Uterus (tissue), 4 donors: Measurements from ENCODE around the gene NUTF2. TPM values are rescaled to one million over a fixed set of nuclear protein-coding genes. Genes with fewer than 3 reads are reported as not detected.

Source experiments
- DNase-seq, 2 donors: peaks; one replicate each; pipeline ENCODE4 v3.0.0-alpha.2; 2019 to 2020
- H3K27ac ChIP-seq, 2 donors: fragments of 200-600 bp; sonication (generic); 1 replicate in 1 of 2; 2 replicates in 1 of 2; pipeline ENCODE4 v1.5.1; 2016 to 2018
- H3K27me3 ChIP-seq, 2 donors: fragments of 200-600 bp; sonication (generic); one replicate each; pipeline ENCODE4 v1.5.1; 2018 to 2019; ENCODE audit warnings: control low read depth in 1 of 2
- H3K36me3 ChIP-seq, 2 donors: fragments of 200-600 bp; sonication (generic); one replicate each; pipeline ENCODE4 v1.5.1; 2019; ENCODE audit warnings: control low read depth in 1 of 2
- H3K4me1 ChIP-seq, 2 donors: fragments of 200-600 bp; sonication (generic); one replicate each; pipeline ENCODE4 v1.5.1; 2018 to 2019; ENCODE audit warnings: control low read depth in 1 of 2
- H3K4me3 ChIP-seq, 2 donors: fragments of 200-600 bp; sonication (generic); 1 replicate in 1 of 2; 2 replicates in 1 of 2; pipeline ENCODE4 v1.5.1; 2018 to 2019; ENCODE audit warnings: mild to moderate bottlenecking in 1 of 2
- H3K9me3 ChIP-seq, 2 donors: fragments of 200-600 bp; sonication (generic); one replicate each; pipeline ENCODE4 v1.5.1; 2019; ENCODE audit warnings: control low read depth in 1 of 2
- CTCF ChIP-seq, 4 experiments: fragments of 200-600 bp in 2 of 4; fragments of 450-650 bp in 2 of 4; sonication (generic) in 2 of 4; IDR thresholded peaks; one replicate each; pipeline ENCODE4 v1.5.1; 2016 to 2019; ENCODE audit warnings: antibody characterized with exemption in 4 of 4, mild to moderate bottlenecking in 2 of 4, moderate library complexity in 1 of 4
- POLR2A ChIP-seq, 2 donors: fragments of 450-650 bp; IDR thresholded peaks; one replicate each; pipeline ENCODE4 v1.6.1; 2016; ENCODE audit warnings: antibody characterized with exemption in 2 of 2, mild to moderate bottlenecking in 1 of 2, moderate library complexity in 1 of 2
- intact Hi-C: fragments of 100-400 bp; cut with DNase I; formaldehyde crosslinking; loops from one replicate; pipeline ENCODE4 v1.15.1; 2023; ENCODE audit warnings: low total_unique reads
- total RNA-seq, 4 donors: library from RNA; depleted of rRNA in 3 of 4; stranded (reverse); fragments of >200 nt in 3 of 4; gene quantifications; one replicate each; pipeline versions ENCODE4 v1.1.0 to v1.2.4, GENCODE V29; 2014 to 2023
- donor health status: DM: yes; HTN: yes; CAD: no.

The NUTF2 gene
- total RNA-seq, 4 donors from 2014 or later, result 43.8 to 76.1 (median 65.4) TPM

DNA sequence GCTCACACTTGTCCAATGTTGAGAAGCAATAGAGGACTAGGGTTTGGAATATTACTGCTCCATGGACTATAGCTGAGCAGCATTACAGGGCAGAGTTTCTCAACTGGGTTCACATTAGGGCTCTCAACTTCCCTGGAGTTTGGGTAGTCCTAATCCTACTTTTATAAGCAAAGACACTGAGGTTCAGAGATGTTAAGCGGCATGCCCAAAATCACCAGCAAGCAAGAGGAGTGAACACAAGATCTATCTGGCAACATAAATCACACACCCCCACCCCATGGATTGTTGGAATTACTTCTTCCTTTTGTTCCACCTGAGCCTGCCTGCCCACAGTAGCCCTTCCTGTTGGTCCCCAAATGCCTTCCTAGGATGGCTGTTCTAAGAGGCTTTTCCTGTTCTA lies 34.8 kb upstream of the NUTF2 start:
- no peak for TF ChIP-seq CTCF (IDR thresholded peaks at IDR 0.05)
- TF ChIP-seq POLR2A (IDR thresholded peaks at IDR 0.05), result no peak
- intact Hi-C loops, result loop anchor here (10.0 kb wide), 1 partner anchor 113 kb away; no protein-coding TSS in a partner anchor
- Histone ChIP-seq H3K4me3 (no peak overlapping the region), H3K4me1 (no peaks in the 10 kb centered on the region), H3K9me3 (no peaks in the 10 kb centered on the region), H3K36me3 (no peaks in the 10 kb centered on the region), H3K27me3 (no peaks in the 10 kb centered on the region), H3K27ac (no peak overlapping the region)
- no peak for DNase-seq

DNA sequence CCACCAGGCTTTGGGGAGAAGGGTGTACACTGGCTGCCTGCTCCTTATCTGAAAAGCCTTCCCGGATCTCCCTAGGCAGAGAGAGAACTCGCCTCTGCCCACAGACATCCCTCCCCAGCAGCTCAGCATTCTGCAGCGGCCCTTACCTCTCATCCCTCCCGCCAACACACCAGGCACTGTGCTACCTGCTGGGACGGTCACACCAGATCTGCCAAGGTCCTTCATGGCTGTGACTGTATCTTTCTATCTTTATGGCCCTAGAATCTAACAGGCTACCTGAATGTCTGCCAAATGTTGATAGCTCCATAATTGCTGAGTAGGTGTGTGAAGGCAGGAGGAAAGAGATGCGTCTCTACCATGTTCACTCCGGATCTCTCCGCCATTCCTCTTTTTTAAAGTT lies 32.2 kb upstream of the NUTF2 start:
- no peak for TF ChIP-seq CTCF (IDR thresholded peaks at IDR 0.05)

DNA sequence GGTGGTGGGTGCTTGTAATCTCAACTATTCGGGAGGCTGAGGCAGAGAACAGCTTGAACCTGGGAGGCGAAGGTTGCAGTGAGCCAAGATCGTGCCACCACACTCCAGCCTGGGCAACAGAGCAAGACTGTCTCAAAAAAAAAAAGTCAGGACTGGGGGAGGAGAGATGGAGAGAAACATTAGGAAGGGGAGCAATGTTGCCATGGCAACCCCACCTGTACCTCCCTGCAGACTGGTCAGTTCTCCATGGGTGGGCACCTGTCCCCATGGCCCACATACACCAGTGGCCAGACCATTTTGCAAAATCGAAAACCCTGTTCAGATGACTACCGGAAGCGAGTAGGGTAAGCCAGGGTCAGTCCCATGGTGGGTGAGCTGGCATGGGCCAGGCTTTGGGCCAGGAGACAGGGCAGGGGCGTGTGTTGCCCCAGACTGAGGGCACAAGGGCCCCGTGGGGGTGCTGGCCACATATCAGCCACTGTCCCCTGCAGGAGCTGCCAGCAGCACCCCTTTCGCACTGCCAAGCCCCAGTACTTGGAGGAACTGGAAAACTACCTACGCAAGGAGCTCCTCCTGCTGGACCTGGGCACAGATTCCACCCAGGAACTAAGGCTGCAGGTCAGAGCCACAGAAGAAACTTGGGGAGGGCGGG lies 26.0 kb upstream of the NUTF2 start:
- Histone ChIP-seq H3K36me3 (no peaks in the 10 kb centered on the region), H3K4me3 (no peak overlapping the region), H3K27ac (no peak overlapping the region), H3K9me3 (no peaks in the 10 kb centered on the region), H3K27me3 (no peaks in the 10 kb centered on the region), H3K4me1 (no peaks in the 10 kb centered on the region)
- no peak for TF ChIP-seq POLR2A (IDR thresholded peaks at IDR 0.05)
- TF ChIP-seq CTCF (IDR thresholded peaks at IDR 0.05), result no peak
- DNase-seq, result no peak
- intact Hi-C loops, result no loop called here

More for the DNA sequence above, 32.2 kb upstream of the NUTF2 start:
- Histone ChIP-seq H3K27ac (no peak overlapping the region), H3K36me3 (no peaks in the 10 kb centered on the region), H3K4me1 (no peaks in the 10 kb centered on the region), H3K4me3 (no peak overlapping the region), H3K27me3 (no peaks in the 10 kb centered on the region), H3K9me3 (no peaks in the 10 kb centered on the region)
- DNase-seq, result no peak
- intact Hi-C loops, result loop anchor here (10.0 kb wide), 1 partner anchor 110 kb away; no protein-coding TSS in a partner anchor

GRCh38 chr16:67822511-67822910 lies 24.2 kb upstream of the NUTF2 start:
- Histone ChIP-seq H3K27me3 (no peaks in the 10 kb centered on the region), H3K4me3 (no peak overlapping the region), H3K36me3 (no peaks in the 10 kb centered on the region), H3K9me3 (no peaks in the 10 kb centered on the region), H3K4me1 (no peaks in the 10 kb centered on the region), H3K27ac (no peak overlapping the region)
- no peak for DNase-seq
- intact Hi-C loops, result no loop called here
- no peak for TF ChIP-seq CTCF (IDR thresholded peaks at IDR 0.05)
- TF ChIP-seq POLR2A (IDR thresholded peaks at IDR 0.05), result no peak

GRCh38 chr16:67825119-67825518 lies 21.6 kb upstream of the NUTF2 start:
- no peak overlapping the region for H3K27ac ChIP-seq
- H3K4me1 ChIP-seq, result no peaks in the 10 kb centered on the region
- TF ChIP-seq CTCF (IDR thresholded peaks at IDR 0.05) (no peak), POLR2A (IDR thresholded peaks at IDR 0.05) (no peak)
- H3K9me3 ChIP-seq, result no peaks in the 10 kb centered on the region
- intact Hi-C loops, result no loop called here
- H3K27me3 ChIP-seq, result no peaks in the 10 kb centered on the region
- no peak for DNase-seq
- H3K36me3 ChIP-seq, result no peaks in the 10 kb centered on the region
- H3K4me3 ChIP-seq, result no peak overlapping the region
